ENCODE data around the gene SEMA3C.

DNA sequence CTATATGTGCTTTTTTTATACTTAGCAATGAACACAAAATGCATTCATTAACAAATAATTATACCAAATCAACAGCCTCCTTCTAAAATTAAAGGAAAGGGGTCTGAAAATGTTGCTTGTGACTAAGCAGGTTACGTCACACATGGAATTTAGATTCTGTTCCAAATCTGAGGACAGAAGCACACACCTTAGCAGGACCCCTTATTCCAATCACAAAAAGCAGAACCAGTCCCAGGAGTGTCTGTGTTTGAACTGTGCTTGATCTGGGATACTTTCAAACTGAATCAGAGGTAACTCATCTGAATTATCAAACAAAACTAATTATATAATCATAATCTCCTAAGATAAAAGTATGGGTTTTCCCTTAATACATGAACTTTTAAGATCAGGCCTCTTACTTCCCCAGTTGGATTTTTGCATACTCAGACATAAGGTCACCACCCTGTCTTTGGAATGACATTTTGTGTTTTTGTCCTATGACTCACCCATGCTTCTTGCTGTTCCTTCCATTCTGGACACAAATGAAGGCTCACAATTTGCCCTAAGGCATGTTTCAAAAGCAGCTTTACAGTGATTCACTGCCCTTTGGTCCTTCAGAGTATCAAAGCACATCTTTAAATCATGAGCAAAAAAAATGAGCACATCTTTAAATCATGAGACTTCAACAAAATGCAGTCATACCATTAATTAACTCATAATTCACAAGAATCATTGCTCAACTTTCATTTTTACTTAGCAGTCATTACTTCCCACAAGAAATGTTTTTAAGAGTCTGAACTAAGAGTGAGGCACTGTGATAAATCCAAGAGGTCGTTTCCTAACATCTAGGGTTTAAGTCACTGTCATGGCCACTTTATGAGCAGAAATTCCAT lies 35.5 kb downstream of the SEMA3C start:
- TF ChIP-seq, protein P1, sequence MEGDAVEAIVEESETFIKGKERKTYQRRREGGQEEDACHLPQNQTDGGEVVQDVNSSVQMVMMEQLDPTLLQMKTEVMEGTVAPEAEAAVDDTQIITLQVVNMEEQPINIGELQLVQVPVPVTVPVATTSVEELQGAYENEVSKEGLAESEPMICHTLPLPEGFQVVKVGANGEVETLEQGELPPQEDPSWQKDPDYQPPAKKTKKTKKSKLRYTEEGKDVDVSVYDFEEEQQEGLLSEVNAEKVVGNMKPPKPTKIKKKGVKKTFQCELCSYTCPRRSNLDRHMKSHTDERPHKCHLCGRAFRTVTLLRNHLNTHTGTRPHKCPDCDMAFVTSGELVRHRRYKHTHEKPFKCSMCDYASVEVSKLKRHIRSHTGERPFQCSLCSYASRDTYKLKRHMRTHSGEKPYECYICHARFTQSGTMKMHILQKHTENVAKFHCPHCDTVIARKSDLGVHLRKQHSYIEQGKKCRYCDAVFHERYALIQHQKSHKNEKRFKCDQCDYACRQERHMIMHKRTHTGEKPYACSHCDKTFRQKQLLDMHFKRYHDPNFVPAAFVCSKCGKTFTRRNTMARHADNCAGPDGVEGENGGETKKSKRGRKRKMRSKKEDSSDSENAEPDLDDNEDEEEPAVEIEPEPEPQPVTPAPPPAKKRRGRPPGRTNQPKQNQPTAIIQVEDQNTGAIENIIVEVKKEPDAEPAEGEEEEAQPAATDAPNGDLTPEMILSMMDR (conservative IDR thresholded peaks at IDR 0.05 in 1 of 2, IDR thresholded peaks at IDR 0.05 in 1 of 2; ENCODE audit: low read depth in 1 of 2, low read length in 2 of 2), result no peak
- no peak for TF ChIP-seq EZH2 (IDR thresholded peaks at IDR 0.05; ENCODE audit: low read length, missing control alignments)
